Stimulated activated CD4-positive, alpha-beta T cell treated with anti-CD3 and anti-CD28 coated beads, Interleukin-15, amount 100 ng/mL, for 24 hours (primary cell): ENCODE results near the gene GP1BA.

Experiments used
- DNase-seq: peaks from one replicate; pipeline ENCODE4 v3.0.0-alpha.2; 2020

The GP1BA gene

DNA sequence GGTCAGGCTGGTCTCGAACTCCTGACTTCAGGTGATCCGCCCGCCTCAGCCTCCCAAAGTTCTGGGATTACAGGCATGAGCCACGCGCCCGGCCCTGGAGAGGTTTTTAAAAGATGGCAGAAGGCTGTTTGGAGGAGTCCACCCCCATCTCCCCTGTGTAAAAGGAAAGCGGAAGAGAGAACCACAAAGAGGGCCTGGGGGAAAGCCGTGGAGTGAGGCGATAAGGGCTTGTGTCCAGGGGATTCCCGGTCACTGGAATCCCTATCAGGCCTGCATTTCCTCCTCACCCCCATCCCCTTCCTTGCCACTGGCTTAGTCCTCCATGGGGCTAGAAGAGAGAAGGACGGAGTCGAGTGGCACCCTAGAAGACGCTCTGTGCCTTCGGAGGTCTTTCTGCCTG, at the start of gene GP1BA:
Gene GP1BA (plus strand): TSS at position 315 of the 400 bp plus-strand sequence. CDS start 328 bp downstream, outside the sequence.
- no peak for DNase-seq

DNA sequence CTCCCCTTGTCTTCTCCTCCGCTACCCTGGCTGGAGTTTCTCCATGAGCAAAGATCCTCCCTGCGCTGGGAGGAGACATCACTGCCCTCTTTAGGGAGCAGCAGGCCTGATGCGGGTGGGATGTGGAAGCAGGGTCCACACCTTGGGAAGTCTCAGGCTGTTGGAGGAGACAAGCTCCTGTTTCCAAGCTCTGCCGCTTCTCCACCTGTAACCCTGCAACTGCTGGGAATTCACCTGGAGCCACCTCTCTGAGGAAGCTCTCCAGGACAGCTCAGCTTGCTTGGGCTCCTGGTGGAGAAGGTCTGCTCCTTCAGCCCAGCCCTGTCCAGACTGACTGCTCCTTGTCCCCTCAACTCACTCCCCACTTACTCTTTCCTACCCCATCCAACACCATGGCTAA, 47.6 kb upstream of the GP1BA start:
- no peak for DNase-seq

DNA sequence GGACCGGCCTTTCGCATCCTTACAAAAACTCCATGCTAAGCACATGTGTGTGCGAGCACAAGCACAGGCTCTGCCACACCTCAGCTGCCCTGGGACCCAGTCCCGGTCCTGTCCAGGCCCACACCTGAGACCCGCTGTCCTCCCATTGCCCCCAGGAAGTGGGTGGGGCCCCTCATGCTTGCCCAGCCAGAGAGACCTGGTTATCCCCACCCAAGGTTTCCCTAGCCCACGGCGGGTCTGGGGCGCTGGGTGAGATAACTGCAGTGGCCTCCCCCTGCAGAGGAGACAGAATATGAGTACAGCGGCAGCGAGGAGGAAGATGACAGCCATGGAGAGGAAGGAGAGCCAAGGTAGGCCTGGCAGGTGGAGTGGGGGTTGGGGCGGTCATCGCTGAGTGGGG, 45.2 kb upstream of the GP1BA start:
- DNase-seq: no peak

DNA sequence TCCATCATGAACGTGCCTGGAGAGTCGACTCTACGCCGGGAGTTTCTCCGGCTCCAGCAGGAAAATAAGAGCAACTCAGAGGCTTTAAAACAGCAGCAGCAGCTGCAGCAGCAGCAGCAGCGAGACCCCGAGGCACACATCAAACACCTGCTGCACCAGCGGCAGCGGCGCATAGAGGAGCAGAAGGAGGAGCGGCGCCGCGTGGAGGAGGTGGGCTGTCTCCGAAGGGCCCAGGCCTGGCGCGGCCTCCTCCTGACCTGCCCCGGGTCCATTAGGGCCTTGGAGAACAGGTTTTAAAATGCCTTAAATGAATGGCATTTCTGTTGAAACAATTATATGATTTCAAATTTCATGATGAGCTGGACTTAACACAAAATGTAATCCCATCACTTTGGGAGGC, 44.5 kb upstream of the GP1BA start:
- DNase-seq: no peak

DNA sequence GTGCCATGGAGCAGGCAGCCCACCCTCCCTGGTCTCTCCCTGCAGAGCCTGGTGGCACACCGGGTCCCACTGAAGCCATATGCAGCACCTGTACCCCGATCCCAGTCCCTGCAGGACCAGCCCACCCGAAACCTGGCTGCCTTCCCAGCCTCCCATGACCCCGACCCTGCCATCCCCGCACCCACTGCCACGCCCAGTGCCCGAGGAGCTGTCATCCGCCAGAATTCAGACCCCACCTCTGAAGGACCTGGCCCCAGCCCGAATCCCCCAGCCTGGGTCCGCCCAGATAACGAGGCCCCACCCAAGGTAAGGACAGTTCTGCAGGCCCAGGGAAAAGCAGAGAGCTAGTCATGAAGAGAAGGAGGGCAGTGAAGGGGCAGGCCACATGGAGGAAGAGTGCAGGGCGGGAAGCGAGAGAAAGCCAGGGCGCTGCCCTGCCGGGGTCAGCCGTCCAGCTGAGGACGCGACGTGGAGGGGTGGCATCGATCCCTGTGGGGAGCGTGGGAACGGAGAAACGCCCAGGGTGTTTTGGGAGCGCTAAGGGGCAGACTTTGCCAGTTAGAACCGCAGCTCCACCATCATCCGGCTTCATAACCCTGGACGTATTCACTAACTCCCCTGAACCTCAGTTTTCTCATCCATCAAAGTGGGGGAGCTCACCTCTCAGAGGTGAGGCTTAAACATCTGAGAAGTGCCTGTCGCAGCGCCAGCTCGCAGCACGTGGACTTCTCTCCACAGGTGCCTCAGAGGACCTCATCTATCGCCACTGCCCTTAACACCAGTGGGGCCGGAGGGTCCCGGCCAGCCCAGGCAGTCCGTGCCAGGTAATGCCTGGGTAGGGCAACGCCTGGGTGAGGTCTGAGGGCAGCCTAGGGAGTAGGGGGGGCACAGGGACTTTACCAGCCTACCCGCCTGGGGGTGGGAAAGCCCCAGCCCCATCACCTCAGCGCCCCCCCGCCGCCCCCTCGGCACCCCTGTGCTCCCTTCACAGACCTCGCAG, 40.4 kb upstream of the GP1BA start:
- no peak for DNase-seq

DNA sequence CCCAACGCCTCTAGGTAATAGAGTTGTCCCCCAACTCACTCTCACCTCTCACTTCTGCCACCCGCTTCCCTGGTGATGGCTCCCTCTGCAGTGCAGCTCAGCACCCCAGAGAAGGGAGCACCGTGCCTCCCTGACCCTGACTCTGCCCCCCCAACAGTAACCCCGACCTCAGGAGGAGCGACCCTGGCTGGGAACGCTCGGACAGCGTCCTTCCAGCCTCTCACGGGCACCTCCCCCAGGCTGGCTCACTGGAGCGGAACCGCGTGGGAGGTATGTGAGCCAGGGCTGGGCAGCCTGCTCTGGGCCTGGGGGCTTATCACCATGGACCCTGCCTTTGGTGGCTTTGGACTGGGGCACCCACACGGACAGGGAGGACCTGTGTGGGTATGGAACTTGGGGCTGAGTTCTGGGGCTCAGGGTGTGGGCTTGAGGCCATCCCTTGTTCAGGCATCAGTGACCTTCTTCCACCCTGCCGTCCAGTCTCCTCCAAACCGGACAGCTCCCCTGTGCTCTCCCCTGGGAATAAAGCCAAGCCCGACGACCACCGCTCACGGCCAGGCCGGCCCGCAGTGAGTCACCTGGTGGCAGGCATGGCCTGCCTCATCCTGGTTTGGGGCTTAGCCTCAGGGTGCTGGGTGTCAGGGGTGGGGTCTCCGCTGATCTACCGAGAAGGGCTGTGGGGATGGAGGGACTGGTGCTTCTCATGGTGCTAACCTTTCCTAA, 39.4 kb upstream of the GP1BA start:
- DNase-seq: no peak

DNA sequence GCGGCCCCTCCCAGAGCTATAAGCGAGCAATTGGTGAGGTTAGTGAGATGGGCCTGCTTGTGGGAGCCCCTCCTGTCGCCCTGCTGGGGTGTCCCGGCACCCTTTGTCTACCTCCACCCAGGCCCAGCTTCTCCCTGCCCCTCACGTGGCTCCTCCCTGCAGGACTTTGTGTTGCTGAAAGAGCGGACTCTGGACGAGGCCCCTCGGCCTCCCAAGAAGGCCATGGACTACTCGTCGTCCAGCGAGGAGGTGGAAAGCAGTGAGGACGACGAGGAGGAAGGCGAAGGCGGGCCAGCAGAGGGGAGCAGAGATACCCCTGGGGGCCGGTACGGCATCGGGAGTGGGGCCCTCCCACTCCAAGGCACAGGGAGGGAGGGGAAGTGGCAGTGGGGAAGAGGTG, 38.8 kb upstream of the GP1BA start:
- no peak for DNase-seq

DNA sequence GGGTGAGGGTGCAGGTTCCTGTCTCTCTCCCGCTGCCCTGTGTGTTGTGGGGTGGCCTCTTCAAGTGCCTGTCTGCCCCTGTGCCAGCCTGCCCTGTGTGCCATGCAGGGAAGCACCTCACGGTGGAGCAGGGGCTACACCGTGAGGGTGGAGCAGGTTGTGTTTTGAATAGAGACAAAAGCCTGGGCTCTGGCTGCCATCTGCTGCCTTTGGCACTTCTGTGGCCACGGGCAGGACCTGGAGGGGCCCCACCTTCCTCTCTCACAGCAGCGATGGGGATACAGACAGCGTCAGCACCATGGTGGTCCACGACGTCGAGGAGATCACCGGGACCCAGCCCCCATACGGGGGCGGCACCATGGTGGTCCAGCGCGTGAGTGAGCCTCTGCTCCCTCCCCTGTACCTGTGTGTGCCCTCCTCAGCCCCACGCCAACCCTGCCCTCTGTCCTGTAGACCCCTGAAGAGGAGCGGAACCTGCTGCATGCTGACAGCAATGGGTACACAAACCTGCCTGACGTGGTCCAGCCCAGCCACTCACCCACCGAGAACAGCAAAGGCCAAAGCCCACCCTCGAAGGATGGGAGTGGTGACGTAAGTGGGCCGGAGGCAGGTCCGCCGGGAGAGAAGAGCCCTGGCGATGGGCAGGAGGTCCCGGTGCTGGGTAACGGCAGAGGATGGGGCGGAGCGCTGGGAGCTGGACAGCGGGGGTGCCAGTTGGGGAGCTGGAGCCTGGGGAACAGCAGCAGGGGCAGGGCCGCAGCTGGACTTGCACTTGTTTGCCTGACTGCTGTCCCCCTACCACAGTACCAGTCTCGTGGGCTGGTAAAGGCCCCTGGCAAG, 38.1 kb upstream of the GP1BA start:
- DNase-seq: no peak

DNA sequence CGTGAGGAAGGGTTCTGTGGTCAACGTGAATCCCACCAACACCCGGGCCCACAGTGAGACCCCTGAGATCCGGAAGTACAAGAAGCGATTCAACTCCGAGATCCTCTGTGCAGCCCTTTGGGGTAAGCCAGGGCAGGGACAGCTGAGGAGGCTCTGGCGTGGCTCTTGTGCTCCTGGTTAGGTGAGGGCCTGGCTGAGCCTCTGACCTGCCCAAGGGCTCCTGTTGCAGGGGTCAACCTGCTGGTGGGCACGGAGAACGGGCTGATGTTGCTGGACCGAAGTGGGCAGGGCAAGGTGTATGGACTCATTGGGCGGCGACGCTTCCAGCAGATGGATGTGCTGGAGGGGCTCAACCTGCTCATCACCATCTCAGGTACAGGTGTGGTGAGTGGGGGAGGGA, 37.0 kb upstream of the GP1BA start:
- no peak for DNase-seq

DNA sequence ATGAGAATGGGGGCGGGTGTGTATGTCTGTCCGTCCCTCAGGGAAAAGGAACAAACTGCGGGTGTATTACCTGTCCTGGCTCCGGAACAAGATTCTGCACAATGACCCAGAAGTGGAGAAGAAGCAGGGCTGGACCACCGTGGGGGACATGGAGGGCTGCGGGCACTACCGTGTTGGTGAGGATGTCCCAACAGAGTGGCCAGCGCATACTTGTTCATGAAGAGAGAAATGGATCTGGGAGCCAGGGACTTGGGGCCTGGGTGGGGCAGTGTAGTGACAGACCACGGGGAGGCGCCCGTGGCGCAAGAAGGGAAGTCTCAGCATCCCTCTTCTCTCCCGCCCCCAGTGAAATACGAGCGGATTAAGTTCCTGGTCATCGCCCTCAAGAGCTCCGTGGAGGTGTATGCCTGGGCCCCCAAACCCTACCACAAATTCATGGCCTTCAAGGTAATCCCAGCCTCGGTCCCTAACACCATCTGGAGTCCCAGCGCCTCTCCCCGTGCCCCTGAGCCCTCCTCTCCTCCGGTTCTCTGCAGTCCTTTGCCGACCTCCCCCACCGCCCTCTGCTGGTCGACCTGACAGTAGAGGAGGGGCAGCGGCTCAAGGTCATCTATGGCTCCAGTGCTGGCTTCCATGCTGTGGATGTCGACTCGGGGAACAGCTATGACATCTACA, 36.3 kb upstream of the GP1BA start:
- no peak for DNase-seq

DNA sequence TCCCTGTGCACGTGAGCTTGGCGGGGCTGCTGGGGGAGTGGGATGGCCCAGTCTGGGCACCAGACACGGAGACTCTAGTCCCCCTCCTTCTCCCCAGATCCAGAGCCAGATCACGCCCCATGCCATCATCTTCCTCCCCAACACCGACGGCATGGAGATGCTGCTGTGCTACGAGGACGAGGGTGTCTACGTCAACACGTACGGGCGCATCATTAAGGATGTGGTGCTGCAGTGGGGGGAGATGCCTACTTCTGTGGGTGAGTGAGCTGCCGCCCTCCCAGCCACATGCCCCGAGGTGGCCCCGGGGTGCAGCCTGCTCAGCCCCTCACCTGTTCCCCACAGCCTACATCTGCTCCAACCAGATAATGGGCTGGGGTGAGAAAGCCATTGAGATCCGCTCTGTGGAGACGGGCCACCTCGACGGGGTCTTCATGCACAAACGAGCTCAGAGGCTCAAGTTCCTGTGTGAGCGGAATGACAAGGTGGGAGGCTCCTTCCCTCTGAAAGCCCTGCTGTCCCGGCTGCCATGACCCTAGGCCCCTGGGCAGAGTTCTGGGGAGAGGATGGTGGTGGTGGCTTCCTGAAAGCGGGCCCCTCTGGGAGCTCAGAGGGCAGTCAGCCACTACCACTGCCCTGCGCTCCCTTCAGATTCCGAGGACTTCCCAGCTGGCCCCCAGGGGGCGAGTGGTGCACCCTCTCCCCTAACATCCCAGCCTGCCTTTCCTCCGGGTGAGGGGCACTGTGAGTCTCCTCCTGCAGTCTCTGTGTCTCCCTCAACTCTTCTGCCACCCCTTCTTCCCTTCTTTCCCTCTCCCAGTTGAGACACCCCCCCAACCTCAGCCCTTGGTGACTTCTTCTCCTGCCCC, 35.5 kb upstream of the GP1BA start:
- no peak for DNase-seq

DNA sequence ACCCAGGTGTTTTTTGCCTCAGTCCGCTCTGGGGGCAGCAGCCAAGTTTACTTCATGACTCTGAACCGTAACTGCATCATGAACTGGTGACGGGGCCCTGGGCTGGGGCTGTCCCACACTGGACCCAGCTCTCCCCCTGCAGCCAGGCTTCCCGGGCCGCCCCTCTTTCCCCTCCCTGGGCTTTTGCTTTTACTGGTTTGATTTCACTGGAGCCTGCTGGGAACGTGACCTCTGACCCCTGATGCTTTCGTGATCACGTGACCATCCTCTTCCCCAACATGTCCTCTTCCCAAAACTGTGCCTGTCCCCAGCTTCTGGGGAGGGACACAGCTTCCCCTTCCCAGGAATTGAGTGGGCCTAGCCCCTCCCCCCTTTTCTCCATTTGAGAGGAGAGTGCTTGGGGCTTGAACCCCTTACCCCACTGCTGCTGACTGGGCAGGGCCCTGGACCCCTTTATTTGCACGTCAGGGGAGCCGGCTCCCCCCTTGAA, 34.8 kb upstream of the GP1BA start:
- DNase-seq: no peak

DNA sequence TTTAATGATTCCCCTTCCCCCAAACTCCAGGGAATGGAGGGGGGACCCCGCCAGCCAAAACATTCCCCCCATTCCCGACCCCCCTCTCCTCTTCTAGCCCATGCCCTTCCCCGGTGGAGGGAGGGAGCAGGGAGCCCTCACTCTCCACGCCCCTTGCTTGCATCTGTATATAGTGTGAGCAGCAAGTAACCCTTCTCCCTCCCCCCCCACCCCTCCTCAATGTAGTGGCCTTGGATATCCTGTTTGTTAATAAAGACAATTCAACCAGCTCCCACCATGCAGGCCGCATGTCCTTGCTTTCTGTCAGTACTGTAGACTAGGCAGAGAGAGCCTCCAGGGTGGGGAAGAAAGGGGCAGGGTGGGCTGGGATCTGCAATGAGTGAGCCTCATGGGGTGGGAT, 34.3 kb upstream of the GP1BA start:
- no peak for DNase-seq

DNA sequence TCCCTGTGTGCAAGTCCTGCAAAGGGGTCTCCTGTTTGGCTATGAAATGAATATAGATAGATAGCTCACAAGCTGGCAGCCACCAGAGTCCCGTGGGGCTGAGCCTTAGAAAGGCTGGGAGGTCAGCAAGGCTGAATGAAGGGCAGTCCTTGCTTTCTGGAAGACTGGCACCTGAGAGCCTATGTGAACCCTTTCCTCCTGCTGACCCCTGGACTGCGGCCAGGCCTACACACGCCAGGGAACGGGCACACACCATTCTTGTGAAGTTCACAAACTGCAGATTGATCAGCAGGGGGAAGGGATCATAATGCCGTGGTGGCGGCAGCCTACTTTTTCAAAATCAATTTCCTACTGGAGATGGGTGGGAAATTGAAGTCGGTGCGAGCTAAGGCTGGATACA, 33.7 kb upstream of the GP1BA start:
- DNase-seq: no peak

DNA sequence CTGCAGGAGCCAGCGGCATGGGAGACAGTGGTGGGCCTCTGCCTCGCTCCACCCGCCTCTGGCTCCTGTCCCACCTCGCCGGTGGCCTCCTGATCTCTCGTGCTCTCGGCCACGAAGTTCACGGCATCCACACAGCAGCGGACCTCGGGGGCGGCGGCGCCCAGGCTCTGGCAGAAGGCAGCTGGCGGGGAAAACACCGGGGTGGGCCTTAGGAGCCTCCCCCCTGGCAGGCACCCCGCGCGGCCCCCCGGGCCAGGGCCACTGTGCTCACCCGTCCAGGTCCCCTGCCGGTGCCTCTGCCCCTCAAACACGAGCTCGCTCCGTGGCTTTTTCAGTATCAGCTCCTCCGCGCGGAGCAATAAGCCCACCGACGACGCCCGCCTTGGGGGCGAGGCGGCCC, 33.1 kb upstream of the GP1BA start:
- no peak for DNase-seq

DNA sequence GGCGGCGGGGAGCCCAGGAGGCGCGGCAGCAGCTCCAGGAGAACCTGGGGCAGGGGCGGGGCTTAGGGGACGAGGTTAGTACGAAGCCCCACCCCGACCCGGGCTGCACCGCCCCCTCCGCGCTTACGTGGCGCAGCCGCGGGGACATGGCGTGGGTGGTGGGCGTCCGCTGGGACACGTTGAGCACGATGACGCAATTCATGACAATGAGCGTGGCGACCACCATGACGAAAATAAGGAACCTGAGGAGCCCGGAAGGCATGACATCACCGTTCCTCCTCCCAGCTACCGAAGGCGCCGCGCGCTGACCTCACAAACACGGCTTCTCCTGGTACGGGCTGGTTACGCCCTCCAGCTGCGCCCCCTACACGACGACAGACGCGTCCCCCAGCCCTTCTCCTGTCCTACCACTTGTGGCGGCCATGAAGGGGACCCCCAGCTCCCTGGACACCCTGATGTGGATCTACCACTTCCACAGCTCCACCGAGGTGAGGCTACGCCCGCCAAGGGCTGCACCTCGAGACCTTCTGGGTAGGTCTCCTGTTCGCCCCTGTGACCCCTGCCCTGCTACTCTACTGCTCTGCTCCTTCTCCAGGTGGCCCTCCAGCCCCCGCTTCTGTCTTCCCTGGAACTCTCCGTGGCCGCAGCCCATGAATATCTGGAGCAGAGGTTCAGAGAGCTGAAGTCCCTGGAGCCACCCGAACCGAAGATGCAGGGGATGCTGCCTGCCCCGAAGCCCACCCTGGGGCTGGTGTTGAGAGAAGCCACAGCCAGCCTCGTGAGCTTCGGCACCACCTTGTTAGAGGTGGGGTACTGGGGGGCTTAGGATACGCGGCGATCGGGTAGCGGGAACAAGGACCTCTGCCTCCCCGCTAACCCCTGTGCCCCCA, 32.5 kb upstream of the GP1BA start, which contains the start of gene C17orf107:
Gene C17orf107 (plus strand): TSS at position 196 of the 890 bp plus-strand sequence. CDS start 227 bp downstream, at position 423.
- peak; percentile 96 for DNase-seq

DNA sequence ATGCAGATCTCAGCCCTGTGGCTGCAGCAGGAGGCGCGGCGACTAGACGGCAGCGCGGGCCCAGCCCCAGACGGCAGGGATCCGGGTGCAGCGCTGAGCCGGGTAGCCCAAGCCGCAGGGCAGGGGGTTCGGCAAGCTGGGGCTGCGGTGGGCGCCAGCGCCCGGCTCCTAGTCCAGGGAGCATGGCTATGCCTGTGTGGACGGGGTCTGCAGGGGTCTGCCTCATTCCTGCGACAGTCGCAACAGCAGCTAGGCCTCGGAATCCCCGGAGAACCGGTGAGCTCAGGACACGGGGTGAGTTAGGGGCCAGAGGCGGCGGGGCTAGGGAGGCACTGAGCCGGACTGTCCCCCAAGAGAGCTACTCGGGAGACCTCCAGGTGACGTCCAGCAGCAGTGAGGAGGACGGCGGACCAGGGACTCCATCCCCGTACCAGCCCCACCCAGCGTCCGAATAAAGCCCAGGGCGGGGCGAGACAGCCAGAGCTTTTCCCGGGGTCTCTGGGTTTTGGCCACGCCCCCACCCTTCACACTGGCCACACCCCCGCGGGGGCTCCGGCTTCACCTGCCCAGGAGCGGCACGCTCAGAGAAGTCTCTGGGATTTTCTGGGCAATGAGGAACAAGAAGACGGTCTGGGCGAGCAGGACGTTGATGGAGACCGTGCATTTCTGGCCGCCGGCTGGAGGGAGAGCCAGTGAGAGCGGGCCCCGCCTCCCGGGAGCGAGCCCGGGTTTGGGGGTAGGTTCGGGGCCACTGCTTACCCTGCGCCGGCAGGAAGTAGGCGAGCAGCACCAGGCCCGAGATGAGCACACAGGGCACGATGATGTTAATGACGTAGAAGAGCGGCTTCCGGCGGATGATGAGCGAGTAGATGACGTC, 31.6 kb upstream of the GP1BA start:
- peak; percentile 49 for DNase-seq

DNA sequence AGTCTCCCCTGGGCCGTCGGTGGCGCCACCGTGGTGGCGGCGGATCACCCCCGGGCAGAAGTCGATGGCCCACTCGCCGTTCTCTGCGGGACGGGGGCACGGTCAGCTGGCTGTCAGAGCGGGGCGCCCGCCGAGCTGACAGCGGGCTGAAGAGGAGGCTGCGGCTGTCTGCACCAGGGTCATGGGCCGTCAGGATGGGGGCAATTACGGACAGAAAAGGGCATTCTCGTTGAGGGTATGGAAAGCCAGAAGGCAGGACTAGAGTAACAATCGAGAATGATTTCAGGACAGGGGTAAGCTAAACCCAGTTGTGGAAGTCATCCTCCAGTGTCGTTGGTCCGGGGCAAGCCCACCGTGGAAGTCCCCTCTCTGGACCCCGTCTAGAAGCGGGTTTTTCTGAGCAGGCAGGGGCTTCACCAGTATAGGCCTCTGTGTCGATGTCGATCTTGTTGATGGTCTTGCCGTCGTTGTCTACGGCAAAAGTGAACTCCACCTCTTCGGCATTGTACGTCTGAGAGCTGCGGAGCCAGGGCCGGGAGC, 30.9 kb upstream of the GP1BA start:
- no peak for DNase-seq
